ENCODE results near the gene COA6. TPM values are rescaled to one million over a fixed set of nuclear protein-coding genes. Genes with fewer than 3 reads are reported as not detected.

Gene COA6
- total and polyA plus RNA-seq, 2 of the 13 experiments (the other 11 are each of a cell fraction or from before 2014, with no cell fraction given): 32.4 to 104 TPM

- no peak for TF ChIP-seq USF2 (IDR thresholded peaks at IDR 0.05; ENCODE audit: low read depth, low read length)
- TF ChIP-seq USF2 (CRISPR knock-in tag; IDR thresholded peaks at IDR 0.05; ENCODE audit: borderline replicate concordance): no peak
- 0 out of 2 replicates have a peak, but pooled peaks have one; percentile 58 for TF ChIP-seq TEF (CRISPR knock-in tag; IDR thresholded peaks at IDR 0.05)
- no peak for TF ChIP-seq MLLT10 (CRISPR knock-in tag; IDR thresholded peaks at IDR 0.05)
- peak; percentile 72; the same call in 1 of the 2 replicates for TF ChIP-seq NRL (CRISPR knock-in tag; IDR thresholded peaks at IDR 0.05; ENCODE audit: borderline replicate concordance)
- peak; percentile 78 for TF ChIP-seq PHF21A (CRISPR knock-in tag; IDR thresholded peaks at IDR 0.05)
- TF ChIP-seq NCOA5 (CRISPR knock-in tag; IDR thresholded peaks at IDR 0.05): no peak
- TF ChIP-seq ZNF550 (CRISPR knock-in tag; IDR thresholded peaks at IDR 0.05; ENCODE audit: borderline replicate concordance): no peak
- TF ChIP-seq LBX2 (CRISPR knock-in tag; IDR thresholded peaks at IDR 0.05; ENCODE audit: borderline replicate concordance): 0 out of 2 replicates have a peak, but pooled peaks have one; percentile 23
- TF ChIP-seq PITX1 (CRISPR knock-in tag; IDR thresholded peaks at IDR 0.05): peak; percentile 78; the same call in 1 of the 2 replicates
- no peak for TF ChIP-seq ZBTB3 (CRISPR knock-in tag; IDR thresholded peaks at IDR 0.05; ENCODE audit: borderline replicate concordance, low read depth)
- no peak for TF ChIP-seq ZBTB40 (IDR thresholded peaks at IDR 0.05)
- peak; percentile 78; the same call in 1 of the 2 replicates for TF ChIP-seq ZBTB40 (CRISPR knock-in tag; IDR thresholded peaks at IDR 0.05)
- TF ChIP-seq DR1 (CRISPR knock-in tag; IDR thresholded peaks at IDR 0.05): no peak
- TF ChIP-seq TSC22D2 (CRISPR knock-in tag; IDR thresholded peaks at IDR 0.05; ENCODE audit: borderline replicate concordance): peak; percentile 83; the same call in 1 of the 2 replicates
- TF ChIP-seq ZNF180 (CRISPR knock-in tag; IDR thresholded peaks at IDR 0.05; ENCODE audit: borderline replicate concordance, low read depth): no peak
- no peak for TF ChIP-seq NFKBIZ (CRISPR knock-in tag; IDR thresholded peaks at IDR 0.05)
- TF ChIP-seq TAF1 (CRISPR knock-in tag; IDR thresholded peaks at IDR 0.05): no peak
Measured at GRCh38 chr1:234327577-234328164, 45.6 kb upstream of the COA6 start (continued).

All from HepG2 (cell line).